C1 segment of cervical spinal cord (tissue), 14 donors: ENCODE data around the gene DTNBP1.

Source experiments
- DNase-seq, 14 donors: peaks; one replicate each; lab custom pipeline; 2025; lab: John Stamatoyannopoulos, UW

DTNBP1 gene

DNA sequence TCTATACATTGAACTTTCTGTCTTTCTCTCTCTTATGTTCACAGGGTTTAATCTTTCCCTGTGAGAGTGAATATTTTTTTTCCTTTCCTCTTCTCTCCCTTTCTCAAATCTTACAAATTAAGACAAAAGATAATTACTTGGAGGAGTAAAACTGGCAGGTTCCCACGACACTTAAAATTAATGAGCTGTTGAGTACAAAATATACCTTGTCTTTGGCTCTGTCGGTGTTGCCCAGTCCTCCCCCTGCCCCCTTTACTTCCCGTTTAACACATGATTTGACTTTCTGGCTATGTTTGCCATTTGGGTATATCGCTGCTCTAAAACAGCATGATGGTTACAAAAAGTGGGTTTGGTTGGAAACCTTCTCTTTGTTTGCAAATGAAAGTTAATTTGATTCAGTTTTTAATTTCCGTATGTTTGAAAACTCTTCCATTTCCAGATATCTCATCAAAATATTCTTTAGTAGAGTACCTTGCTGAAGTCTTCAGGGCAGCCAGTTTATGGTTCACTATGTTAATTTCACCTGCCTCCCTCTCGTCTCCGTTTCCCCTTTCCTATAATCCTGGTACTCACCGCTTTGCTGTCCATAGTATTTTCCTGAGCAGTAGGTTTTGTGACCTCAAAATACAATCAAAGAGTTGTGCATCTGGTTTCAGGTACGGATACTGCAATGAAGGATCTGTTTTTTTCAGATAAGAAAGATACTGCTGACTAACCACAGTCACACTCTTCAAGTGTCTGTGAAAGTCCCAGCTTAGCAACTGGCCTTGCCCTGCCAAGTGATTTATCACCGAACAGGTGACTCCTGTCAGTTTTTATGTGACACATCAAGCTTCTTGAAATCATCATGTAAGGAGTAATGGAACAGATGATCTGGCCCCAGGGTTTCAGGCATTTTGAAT, 181.2 kb downstream of the DTNBP1 start:
- DNase-seq: no peak

DNA sequence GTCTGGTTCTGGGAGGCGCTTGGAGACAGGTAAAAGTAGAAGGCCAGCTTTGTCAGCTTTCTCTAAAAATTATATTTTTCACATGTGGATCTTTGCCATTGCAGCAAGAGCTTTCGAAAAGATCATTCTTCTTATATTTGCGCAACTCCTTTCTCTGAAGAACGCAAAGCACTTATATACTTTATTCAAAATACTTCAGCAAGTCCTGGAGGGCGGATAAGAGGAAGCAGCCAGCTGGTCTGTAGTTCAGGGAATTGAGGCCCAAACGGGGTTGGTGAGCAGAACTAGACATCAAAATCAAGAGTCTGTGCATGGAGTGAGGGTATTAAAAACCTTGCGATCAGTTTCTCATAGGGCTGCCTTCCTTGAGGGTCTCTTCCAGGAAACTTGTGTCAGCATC, 182.3 kb downstream of the DTNBP1 start:
- DNase-seq: no peak

DNA sequence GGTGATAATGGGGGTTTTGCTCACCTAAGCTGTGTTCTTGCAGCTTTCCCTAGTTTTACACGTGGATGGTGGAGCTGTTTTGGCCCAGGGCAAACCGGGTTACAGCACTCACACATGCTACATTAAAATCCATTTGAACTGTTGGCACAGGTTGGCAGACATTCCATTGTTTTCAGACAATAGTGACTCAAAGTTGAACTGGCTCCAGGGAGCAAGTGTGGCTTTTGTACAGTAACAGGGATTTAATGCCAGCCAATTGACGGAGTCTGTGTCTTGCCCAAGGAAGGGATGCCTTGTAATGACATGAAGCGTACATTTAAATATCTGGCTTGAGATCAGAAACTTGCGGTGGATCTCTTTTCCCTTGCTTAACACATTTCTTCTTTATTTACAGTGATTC, 183.1 kb downstream of the DTNBP1 start:
- peak in 1 of 14 donors; percentile 77 for DNase-seq

DNA sequence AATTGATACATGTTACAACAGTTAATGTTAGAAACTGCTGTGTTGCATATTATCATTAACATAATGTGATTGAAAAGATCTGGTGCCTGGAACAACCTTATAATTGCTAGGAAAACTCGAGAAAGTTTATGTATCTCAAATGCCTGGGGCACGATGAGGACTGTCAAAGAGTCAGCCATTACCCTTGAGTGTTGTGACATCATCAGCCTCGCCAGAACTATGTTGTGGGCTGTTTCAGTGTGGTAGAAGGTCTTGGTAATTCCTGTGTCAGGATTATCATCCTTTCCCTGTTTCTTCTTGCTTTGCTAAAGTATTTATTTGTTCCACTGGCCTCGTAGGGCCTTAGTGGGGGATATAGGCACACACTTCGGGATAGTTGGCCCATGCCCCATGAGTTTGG, 185.1 kb downstream of the DTNBP1 start:
- no peak for DNase-seq

DNA sequence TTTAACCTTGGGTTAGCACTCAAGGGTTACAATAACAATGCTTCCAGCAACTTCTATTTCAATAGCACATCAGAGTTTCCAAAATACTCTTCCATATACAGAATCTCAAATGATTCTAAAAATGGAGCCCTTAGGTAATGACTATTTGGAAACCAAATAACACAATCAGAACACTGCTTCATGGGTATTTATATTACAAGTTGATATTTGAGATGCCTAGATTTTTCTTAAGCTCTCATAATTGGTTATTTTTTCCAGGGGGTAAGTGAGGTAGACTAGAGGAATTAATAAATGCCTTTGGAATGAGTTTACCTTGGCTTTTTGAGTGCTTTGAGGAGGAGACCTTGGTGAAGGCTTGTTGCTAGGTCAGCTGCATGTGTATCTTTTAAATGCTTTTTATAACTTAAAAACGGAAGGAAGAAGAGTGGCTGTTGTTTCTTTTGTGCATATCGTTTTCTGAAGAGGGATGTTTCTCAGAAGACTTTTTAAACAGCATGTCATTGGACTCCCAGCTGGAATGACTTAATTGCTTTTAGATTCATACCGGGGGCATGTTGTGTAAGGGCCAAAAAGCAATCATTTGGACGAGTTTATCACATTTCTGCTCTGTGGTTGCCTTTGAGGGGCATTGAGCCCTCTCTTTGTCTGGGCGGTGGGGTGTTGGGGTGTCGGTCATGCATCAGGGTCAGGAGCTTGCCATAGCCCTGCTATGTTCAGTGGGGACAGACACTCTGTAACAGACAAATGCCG, 186.0 kb downstream of the DTNBP1 start:
- DNase-seq: no peak

DNA sequence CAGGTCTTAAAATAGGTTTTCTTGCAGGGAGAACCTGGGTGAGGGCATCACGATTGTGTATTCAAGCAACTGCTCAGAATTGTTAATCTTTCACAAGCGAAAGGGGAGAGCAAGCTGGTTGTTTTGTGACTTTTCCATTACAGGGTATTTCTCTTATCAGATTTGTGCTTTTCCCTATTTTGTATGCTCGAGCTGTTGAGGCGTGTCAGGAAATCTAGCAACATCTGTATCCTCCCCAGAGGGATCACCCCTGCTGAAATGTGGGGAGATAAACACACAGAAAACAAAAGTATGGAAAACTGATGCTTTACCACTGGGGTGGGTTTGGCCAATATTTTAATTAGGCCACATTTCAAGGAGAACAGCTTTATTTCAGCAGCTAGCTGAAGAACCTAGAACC, 187.0 kb downstream of the DTNBP1 start:
- DNase-seq: no peak

DNA sequence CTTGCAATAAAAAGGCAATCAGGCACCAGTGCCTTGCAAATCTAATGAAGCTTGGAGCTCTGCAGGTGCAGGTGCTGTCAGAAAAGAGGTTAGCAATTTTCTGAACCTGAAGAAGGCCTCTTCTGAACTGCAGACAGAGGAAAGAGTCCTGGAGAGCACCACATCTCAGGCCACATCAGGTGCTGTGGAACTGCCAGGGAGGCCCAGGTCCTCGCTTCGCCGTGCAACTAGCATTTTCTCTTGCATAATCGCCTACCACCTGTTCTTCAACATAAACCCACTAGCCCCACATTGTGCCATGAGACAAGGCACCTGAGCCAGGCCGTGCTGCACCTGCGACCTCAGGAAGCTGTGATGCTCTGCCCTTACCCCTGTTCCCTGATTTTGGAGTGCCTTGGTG, 187.6 kb downstream of the DTNBP1 start:
- no peak for DNase-seq

DNA sequence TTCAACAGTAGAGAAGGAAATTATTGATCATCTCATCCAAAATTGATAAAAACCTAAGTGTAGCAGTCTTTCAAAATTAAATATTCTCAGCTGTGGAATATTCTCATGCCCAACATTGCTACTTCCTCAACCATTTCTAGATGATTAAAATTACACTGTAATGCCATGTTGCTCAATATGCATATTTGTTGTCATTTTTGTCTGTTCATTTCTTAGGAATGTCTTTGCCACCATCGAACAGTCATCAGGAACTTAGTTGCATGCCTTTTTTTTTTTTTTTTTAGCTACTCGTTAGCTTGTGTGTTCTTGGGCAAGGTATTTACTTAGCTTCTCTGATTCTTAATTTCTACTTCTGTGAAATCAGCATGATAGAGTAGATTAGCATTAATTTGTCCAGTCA, 188.6 kb downstream of the DTNBP1 start:
- DNase-seq: no peak

DNA sequence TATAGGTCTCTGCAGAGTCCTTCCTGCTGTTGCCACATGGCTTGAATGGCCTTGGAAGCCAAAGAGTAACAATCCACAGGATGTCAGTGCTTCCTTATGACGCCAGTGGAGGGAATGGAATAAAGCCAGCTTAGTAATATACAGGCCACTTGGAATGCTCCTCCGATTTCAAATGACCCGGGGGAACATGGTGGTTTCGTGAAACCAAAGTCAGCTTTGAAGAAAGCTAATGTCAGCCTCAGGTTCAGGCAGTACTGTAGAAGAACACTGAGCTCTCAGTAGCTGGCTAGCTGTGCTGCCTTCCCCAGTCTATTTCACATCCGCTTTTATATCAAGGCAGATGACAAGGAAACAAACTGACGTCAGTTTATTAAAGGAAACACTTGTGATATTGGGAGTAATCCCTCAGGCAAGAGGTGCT, 189.1 kb downstream of the DTNBP1 start:
- DNase-seq: peak in 1 of 14 donors; percentile 45

DNA sequence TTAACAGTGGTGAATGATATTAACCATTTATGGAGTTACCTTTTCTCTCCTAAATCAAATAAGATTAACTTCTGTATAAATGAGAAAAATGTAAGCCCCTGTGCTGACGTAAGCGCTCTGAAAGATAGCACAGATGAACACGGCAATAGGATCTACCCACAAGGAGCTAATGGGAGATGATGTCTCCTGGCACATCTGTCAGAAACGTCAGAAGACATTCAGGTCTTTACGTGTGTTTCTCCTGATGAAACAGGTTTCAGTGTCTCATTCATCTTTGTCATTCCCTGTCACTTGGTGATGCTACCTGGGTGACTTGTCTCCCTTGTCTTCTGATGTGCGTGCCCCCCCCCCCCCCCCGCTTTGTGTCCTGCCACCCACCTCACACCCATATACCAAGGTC, 189.7 kb downstream of the DTNBP1 start:
- no peak for DNase-seq
